Endothelial cell of umbilical vein (primary cell): ENCODE results near the gene APMAP.

ENCODE experiments used
- EZH2 ChIP-seq: IDR thresholded peaks from 2 replicates; pipeline ENCODE4 v1.6.1; 2012; ENCODE audit warnings: borderline replicate concordance, low read depth, mild to moderate bottlenecking, moderate library complexity, low read length, inconsistent platforms; ENCODE audit not compliant: severe bottlenecking
- GATA2 ChIP-seq: IDR thresholded peaks from 2 replicates; pipeline ENCODE4 v1.7.0; 2011; ENCODE audit warnings: low read depth, mild to moderate bottlenecking, moderate library complexity, mixed read lengths, low read length; ENCODE audit not compliant: insufficient read length, insufficient read depth
- JUN ChIP-seq: IDR thresholded peaks from 2 replicates; pipeline ENCODE4 v1.6.1; 2011; ENCODE audit warnings: borderline replicate concordance, low read depth; ENCODE audit not compliant: insufficient read length, insufficient read depth
- POLR2A ChIP-seq: IDR thresholded peaks from 2 replicates; pipeline ENCODE4 v1.6.1; 2012; ENCODE audit warnings: low read depth, mild to moderate bottlenecking, control low read depth, low read length
- POLR2AphosphoS5 ChIP-seq: IDR thresholded peaks from 2 replicates; pipeline ENCODE4 v1.6.1; 2012; ENCODE audit warnings: low read depth, mild to moderate bottlenecking, control low read depth, low read length, moderate library complexity; ENCODE audit not compliant: insufficient read depth
- TF ChIP-seq, protein P1 (sequence below), 2 donors: IDR thresholded peaks; 1 replicate in 1 of 2; 2 replicates in 1 of 2; pipeline ENCODE4 v1.5.1; 2011; ENCODE audit warnings: low read length in 2 of 2, mild to moderate bottlenecking in 2 of 2, moderate library complexity in 2 of 2, control low read depth in 1 of 2, inconsistent platforms in 1 of 2, low read depth in 1 of 2; ENCODE audit not compliant: insufficient read depth in 1 of 2; ENCODE audit errors: extremely low read depth in 1 of 2
- TF ChIP-seq, protein P2 (sequence below): IDR thresholded peaks from 2 replicates; pipeline ENCODE4 v1.6.1; 2011; ENCODE audit not compliant: insufficient read depth, insufficient read length

DNA sequence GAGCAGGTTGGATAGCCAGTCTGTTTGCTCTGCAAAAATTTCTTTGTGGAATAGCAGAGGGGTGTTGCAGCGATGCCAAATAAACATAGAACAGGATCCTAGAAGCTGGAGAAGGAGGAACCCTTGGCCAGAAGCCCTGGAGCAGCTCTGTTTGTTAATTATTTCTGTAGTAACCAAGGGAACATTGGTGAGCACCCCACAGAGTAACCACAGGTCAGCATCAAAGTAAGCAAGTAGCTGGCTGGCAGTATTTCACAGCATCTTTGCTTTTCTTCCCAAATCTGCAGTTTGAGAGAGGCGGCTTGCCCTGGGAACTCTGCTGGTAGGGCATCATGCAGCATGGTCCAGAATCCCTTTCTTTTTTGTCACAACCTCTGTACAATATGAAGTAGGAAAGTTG lies 12.7 kb upstream of the APMAP start:
- TF ChIP-seq, protein P1, sequence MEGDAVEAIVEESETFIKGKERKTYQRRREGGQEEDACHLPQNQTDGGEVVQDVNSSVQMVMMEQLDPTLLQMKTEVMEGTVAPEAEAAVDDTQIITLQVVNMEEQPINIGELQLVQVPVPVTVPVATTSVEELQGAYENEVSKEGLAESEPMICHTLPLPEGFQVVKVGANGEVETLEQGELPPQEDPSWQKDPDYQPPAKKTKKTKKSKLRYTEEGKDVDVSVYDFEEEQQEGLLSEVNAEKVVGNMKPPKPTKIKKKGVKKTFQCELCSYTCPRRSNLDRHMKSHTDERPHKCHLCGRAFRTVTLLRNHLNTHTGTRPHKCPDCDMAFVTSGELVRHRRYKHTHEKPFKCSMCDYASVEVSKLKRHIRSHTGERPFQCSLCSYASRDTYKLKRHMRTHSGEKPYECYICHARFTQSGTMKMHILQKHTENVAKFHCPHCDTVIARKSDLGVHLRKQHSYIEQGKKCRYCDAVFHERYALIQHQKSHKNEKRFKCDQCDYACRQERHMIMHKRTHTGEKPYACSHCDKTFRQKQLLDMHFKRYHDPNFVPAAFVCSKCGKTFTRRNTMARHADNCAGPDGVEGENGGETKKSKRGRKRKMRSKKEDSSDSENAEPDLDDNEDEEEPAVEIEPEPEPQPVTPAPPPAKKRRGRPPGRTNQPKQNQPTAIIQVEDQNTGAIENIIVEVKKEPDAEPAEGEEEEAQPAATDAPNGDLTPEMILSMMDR (IDR thresholded peaks at IDR 0.05; ENCODE audit: extremely low read depth in 1 of 2, insufficient read depth in 1 of 2, low read depth in 1 of 2, low read length in 2 of 2) = no peak
- TF ChIP-seq POLR2AphosphoS5 (no peak), POLR2A (no peak), EZH2 (no peak), JUN (no peak), GATA2 (no peak)
- TF ChIP-seq, protein P2, sequence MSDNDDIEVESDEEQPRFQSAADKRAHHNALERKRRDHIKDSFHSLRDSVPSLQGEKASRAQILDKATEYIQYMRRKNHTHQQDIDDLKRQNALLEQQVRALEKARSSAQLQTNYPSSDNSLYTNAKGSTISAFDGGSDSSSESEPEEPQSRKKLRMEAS = no peak
